ENCODE measurements around the gene GTF2F1.

DNA sequence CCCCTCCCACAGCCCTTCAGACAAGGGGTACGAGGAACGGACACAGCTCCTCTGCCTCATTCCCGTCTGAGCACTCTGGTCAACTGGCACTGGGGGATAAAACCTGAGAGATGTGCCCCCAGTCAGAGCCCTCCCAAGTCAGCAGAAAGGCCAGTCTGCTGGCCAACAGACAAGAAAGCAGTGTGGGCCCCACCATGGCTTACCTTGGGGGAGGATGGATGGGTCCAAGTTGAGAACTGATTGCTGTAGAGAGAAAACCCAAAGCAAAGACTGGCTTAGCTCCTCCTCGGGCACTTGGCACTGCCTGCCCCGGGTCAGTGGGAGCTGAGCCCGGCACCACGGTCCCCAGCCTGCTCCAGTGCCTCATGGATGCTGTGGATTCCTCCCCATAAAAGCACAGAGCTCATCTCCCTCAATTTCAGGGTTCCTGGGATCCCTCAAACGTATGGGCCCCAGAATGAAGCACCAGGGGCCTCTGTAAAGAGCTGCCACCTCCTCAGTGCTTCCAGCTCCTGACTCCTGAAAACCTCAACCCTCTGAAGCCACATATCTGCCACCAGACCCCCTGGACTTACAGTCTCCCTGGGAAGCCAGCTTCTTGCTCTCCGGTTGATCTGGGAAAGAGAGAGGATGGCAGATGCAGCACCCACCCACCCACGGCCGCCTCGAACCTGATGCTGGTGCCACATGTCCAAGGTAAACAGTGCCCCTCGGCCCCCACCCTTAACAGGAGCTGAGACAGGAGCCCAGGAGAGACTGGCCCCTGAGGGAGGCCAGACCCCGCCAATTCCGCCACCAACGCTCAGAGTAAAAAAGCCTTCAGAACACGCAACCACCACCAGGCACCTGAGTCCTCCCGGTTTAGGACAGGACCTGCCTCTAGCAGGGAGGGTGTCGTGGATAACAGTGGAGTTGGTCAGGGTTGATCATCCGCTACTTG, 28.4 kb upstream of the GTF2F1 start:
- TF ChIP-seq, protein P1, sequence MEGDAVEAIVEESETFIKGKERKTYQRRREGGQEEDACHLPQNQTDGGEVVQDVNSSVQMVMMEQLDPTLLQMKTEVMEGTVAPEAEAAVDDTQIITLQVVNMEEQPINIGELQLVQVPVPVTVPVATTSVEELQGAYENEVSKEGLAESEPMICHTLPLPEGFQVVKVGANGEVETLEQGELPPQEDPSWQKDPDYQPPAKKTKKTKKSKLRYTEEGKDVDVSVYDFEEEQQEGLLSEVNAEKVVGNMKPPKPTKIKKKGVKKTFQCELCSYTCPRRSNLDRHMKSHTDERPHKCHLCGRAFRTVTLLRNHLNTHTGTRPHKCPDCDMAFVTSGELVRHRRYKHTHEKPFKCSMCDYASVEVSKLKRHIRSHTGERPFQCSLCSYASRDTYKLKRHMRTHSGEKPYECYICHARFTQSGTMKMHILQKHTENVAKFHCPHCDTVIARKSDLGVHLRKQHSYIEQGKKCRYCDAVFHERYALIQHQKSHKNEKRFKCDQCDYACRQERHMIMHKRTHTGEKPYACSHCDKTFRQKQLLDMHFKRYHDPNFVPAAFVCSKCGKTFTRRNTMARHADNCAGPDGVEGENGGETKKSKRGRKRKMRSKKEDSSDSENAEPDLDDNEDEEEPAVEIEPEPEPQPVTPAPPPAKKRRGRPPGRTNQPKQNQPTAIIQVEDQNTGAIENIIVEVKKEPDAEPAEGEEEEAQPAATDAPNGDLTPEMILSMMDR (conservative IDR thresholded peaks at IDR 0.05 in 1 of 2, IDR thresholded peaks at IDR 0.05 in 1 of 2; ENCODE audit: low read depth in 1 of 2, low read length in 2 of 2) = no peak
- TF ChIP-seq EZH2 (IDR thresholded peaks at IDR 0.05; ENCODE audit: low read length, missing control alignments) = no peak

Data from fibroblast of lung (primary cell).